ENCODE data around the gene PRSS50.
"Not testable (repeated sequence)": the region's sequence is repeated elsewhere in the genome, so short reads cannot be mapped to it uniquely, and the experiment has no call there.

Gene PRSS50, protein sequence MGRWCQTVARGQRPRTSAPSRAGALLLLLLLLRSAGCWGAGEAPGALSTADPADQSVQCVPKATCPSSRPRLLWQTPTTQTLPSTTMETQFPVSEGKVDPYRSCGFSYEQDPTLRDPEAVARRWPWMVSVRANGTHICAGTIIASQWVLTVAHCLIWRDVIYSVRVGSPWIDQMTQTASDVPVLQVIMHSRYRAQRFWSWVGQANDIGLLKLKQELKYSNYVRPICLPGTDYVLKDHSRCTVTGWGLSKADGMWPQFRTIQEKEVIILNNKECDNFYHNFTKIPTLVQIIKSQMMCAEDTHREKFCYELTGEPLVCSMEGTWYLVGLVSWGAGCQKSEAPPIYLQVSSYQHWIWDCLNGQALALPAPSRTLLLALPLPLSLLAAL

DNA sequence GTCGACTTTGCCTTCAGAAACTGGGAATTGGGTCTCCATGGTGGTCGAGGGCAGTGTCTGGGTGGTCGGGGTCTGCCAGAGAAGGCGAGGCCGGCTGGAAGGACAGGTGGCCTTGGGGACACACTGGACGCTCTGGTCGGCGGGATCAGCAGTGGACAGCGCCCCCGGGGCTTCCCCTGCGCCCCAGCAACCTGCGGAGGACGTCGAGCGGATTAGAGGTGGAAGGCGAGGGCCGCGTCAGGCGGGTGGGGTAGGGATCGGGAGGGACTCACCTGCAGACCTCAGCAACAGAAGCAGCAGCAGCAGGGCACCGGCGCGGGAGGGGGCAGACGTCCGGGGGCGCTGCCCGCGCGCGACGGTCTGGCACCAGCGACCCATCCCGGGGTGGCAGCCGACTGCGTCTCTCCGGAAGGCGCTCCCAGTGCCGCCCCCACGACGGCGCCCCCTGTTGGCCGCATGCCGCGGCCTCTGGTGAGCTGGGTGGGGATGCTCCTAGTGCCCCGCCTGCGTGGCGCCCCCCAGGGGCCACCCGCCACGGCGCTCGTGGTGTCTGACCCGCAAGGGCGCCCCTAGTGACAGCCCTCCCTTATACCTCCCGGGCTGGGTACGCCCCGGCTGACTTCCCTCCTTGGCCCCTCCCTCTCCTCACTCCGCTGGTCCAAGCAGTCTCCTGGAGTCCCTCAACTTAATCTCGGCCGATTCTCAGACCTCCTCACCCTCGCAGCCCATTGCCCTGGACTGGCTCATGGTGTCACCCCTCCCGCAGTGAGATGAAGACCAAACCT is at the start of gene PRSS50:
Gene PRSS50 (minus strand): TSS at position 423 of the 785 bp plus-strand sequence. CDS start 45 bp downstream, at position 378.
- no peak for DNase-seq (ENCODE audit: low read depth in 2 of 2)

DNA sequence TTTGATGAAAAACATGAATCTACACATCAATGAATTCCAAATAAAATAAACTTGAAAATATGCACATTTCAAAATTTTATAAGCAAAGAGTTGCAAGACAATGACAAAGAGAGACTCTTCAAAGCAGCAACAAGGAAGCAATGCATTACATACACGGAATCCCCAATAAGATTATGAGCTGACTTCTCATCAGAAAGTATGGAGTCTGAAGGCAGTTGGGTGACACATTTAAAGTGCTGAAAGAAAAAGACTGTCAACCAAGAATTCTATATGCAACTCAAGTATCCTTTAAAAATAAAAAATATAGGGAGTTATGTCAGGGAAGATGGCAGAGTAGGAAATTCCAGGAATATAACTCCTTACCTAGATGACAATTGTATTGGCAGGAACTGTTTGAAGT is 46.5 kb upstream of the PRSS50 start:
- no peak for DNase-seq (ENCODE audit: low read depth in 2 of 2)

DNA sequence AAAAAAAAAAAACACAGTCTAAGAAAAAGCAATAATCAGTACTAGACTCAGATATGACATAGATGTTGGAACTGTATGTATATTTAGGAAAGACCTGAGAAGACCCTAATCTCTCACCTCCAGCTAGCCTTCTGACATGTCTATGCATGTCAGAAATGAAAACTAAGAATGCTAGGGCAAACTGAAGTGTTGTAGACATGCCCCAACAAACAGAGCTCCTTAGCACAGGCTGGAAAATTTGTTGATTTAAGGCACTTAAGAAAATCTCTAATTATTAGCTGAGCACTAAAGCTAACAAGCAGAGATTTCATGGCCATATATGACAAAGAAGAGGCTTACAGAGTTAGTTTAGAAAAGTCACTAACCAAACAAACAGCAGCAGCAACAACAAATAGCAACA is 45.5 kb upstream of the PRSS50 start:
- no peak for DNase-seq (ENCODE audit: low read depth in 2 of 2)

DNA sequence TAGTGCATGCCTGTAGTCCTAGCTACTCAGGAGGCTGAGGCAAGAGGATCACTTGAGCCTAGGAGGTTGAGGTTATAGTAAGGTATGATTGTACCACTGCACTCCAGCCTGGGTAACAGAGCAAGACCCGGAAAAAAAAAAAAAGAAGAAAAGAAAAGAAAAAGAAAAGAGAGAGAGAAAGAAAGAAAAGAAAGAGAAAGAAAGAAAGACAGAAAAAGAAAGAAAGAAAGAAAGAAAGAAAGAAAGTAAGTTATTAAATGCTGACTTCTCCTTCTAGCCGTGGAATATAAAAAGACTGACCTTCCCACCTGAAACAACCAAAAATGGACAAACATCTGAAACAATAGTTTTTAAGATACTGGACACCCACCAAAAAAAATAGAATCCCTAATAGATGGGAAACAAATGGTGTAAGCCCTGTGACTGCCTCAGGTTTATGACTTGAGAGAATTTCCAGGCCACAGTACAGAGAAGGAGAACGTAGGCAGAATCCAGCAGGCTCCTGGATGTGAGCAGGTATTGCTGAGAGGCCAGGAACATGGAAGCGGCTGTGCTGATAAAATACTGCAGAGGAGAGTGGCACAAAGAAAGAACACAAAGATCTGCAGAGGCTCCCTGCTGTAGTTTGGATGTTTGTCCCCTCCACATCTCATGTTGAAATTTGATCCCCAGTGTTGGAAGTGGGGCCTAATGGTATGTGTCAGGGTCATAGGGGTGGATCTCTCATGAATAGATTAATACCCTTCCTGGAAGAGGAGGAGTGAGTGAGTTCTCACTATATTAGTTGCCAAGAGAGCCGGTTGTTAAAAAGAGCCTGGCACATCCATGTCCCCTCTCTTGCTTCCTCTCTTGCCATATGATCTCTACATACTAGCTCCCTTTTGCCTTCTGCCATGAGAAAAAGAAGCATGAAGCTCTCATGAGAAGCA is 41.8 kb upstream of the PRSS50 start:
- no peak for DNase-seq (ENCODE audit: low read depth in 2 of 2)

- no peak for DNase-seq (ENCODE audit: low read depth in 2 of 2)
Observed at GRCh38 chr3:46756642-46757041, 39.0 kb upstream of the PRSS50 start.

DNA sequence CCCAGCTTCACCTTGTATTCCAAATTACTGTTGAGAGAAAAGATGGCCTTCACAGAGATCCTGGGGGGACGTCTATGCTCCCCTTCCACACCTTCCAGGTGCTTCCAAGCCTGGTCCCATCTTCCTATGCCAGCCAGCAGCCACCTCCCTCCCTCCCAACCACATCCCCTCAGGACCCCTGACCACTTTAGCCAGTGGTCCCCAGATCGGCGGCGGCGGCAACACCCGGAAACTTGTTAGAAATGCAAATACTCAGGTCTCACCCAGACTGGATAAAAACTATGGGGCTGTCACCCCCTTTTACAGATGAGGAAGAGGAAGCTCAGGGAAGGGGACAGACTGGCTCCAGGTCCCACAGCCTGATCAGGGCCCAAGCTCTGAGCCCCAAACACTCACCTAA is 38.0 kb upstream of the PRSS50 start:
- DNase-seq (ENCODE audit: low read depth in 2 of 2), result no peak

DNA sequence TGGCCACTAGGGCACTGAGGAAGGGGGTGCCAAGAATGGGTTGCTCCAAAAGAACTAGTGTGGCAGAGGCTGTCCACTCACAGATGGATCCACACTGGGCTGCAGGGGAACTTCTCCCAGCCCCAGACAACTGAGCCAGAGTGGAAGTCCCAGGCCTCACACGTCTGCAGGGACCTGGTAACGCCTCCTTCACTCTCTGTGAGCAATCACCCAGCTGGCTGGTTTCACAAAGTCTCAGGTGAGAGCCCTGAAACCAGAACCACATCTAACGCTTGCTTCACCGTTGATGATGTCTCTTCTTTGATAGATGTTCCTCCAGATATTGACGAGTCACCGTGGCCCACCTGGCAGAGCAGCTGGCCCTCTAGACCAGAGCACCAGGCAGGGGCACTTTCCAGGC is 35.5 kb upstream of the PRSS50 start:
- peak in 1 of 2 donors; percentile 8 for DNase-seq (ENCODE audit: low read depth in 2 of 2)

DNA sequence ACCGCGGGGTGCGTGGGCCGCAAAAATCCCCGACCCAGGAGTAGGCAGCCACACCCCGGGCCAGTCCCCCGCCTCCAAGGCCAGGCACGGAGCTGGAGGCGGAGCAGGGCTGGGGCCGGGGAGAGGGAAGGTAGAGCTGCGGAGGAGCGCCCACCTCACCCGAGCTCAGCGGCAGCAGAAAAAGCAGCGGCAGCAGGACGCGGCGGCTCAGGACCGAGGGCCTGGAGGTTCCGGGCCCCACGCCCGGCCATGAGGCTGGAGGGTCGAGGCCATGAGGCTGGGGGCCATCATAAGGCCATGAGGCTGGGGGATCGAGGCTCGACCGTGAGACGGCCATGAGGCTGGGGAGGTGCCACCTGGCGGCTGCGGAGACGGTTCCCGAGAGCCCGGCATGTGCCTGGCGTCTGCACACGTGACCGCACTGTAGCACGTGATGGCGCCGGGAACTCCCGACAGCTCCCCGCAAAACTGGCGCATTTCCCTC is 32.9 kb upstream of the PRSS50 start:
- no peak for DNase-seq (ENCODE audit: low read depth in 2 of 2)

DNA sequence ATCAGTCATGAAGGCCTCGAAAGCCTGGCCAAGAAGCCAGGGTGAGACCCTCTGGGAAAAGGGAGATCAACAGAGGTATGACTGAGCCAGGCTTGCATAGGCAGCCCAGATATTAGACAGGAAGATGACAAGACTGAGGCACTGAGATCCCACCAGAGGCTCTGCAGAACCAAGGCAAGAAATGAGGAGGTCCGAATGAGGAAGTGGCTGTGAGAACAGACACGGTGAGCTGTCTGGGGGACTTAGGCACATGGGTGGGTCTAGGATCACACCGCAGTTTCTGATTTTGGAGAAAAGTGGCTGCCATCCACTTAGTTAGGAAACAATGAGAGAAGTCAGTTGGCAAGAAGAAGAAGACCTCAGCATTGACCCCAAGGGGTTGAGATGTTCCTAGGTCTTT is 31.5 kb upstream of the PRSS50 start:
- no peak for DNase-seq (ENCODE audit: low read depth in 2 of 2)

GRCh38 chr3:46748170-46748569 is 30.5 kb upstream of the PRSS50 start:
- DNase-seq (ENCODE audit: low read depth in 2 of 2), result no peak

- DNase-seq (ENCODE audit: low read depth in 2 of 2), result no peak
Observed at GRCh38 chr3:46746711-46747110, 29.0 kb upstream of the PRSS50 start.

- DNase-seq (ENCODE audit: low read depth in 2 of 2), result no peak
Observed at GRCh38 chr3:46742992-46743585, 25.4 kb upstream of the PRSS50 start.

DNA sequence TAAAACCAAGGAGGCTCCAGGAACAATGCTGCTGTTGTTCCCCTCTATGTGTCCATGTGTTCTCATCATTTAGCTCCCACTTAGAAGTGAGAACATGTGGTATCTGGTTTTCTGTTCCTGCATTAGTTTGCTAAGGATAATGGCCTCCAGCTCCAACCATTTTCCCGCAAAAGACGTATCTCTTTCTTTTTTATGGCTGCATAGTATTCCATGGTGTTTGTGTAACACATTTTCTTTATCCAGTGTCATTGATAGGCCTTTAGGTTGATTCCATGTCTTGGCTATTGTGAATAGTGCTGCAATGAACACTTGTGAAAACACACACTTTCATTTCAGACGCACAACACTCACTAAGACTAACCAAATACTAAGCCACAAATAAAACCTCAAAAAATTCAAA is 21.9 kb upstream of the PRSS50 start:
- not testable (repeated sequence) for DNase-seq (ENCODE audit: low read depth in 2 of 2)

DNA sequence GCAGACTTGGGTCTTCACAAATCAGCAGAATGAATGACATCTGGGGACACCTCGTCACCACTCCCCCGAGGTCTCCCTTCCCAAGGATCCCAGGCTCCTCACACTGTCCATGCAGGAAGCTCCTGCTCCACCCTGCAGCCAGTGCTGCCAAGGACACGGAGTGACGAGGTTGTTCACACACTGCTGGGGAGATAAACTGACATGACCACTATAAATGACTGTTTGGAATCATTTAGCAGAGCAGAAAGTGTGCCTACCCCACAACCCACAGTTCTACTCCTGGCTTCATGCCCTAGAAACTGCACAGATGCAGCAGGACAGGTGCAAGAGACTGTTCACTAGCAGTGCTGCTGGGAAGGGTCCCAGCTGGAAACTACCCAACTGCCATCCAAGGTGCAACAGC is 19.7 kb upstream of the PRSS50 start:
- DNase-seq (ENCODE audit: low read depth in 2 of 2), result no peak

DNA sequence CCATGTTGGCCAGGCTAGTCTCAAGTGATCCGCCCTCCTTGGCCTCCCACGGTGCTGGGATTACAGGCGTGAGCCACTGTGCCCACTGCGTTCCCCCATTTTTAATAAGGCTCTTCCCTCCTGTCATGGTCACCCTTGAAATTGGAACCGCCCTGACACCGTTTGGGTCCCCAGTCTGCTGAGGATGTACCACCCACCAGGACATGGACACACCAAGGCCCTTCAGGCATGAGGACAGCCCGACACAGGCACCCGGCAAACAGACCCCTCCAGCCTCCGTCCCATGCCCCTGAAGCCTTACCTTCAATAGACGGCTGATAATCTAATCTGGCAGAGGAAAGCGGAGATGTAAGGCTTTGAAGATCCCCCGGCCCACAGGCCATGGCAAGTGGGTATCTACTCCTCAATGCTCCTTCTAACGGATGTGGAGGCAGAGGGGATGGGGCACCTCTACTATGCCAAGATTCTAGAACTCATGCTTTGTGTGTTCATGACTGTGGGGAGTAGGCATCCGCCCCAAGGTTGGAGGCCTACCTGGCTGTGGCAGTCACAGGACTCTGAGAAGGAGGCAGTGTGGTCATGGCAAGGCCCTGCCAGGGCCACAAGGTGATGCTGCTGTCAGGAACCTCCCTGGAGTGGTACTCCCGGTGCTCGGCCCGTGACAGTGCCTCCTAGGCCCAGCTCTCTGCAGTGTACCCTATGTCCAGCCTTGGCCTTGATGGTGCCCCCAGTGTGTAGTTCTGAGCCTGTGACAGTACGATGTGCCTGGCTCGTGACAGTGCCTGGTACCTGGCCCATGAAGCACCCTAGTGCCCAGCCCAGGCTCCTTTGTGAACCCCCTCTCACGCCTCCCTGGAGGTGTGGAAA is 18.6 kb upstream of the PRSS50 start:
- no peak for DNase-seq (ENCODE audit: low read depth in 2 of 2)

GRCh38 chr3:46734773-46735172 is 17.1 kb upstream of the PRSS50 start:
- DNase-seq (ENCODE audit: low read depth in 2 of 2), result no peak

GRCh38 chr3:46733026-46733800 is 15.5 kb upstream of the PRSS50 start:
- DNase-seq (ENCODE audit: low read depth in 2 of 2), result no peak

GRCh38 chr3:46731795-46732194 is 14.1 kb upstream of the PRSS50 start:
- no peak for DNase-seq (ENCODE audit: low read depth in 2 of 2)

DNA sequence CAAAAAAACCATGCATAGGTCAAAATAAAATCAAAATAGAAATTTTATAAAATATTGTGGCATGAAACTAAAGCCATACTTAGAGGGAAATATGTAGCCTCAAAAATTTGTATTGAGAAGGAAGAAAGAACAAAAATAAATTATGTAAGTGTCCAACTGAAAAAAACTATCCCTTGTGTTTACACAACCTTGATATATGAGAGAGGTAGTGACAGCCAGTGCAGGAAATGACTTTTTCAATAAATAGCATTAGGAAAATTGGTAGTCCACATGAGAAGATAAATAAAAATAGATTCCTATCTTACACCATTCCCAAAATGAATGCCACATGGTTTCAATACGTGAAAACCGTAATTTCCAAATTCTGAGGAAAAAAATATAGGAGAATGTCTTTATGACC is 13.2 kb upstream of the PRSS50 start:
- DNase-seq (ENCODE audit: low read depth in 2 of 2), result no peak

- no peak for DNase-seq (ENCODE audit: low read depth in 2 of 2)
Observed at GRCh38 chr3:46729038-46729437, 11.4 kb upstream of the PRSS50 start.
